H1 (cell line): ENCODE data around the gene SLC6A6. TPM values are rescaled to one million over a fixed set of nuclear protein-coding genes. Genes with fewer than 3 reads are reported as not detected.

Experiments used
- BRCA1 ChIP-seq: IDR thresholded peaks from 2 replicates; pipeline ENCODE4 v1.6.1; 2012; ENCODE audit warnings: low read depth, low read length, improper control_type of control experiment
- CHD2 ChIP-seq: IDR thresholded peaks from 2 replicates; pipeline ENCODE4 v1.6.1; 2012; ENCODE audit warnings: low read length, improper control_type of control experiment
- RBBP5 ChIP-seq: IDR thresholded peaks from 2 replicates; pipeline ENCODE4 v1.7.1; 2012; ENCODE audit warnings: low read depth, mild to moderate bottlenecking, inconsistent platforms, low read length, moderate library complexity, borderline replicate concordance
- SIN3A ChIP-seq, 2 experiments: IDR thresholded peaks in 1 of 2; conservative IDR thresholded peaks in 1 of 2; 2 replicates each; pipeline ENCODE4 v1.6.1; 2011 to 2012; ENCODE audit warnings: low read length in 2 of 2, improper control_type of control experiment in 1 of 2, low read depth in 1 of 2, mild to moderate bottlenecking in 1 of 2
- SIX5 ChIP-seq: IDR thresholded peaks from 2 replicates; pipeline ENCODE4 v1.6.1; 2011; ENCODE audit warnings: mild to moderate bottlenecking, low read depth, low read length
- SP4 ChIP-seq: IDR thresholded peaks from 2 replicates; pipeline ENCODE4 v1.6.1; 2012; ENCODE audit warnings: low read length, inconsistent platforms
- TCF12 ChIP-seq: IDR thresholded peaks from 2 replicates; pipeline ENCODE4 v1.6.1; 2011; ENCODE audit warnings: low read depth, mild to moderate bottlenecking, low read length
- polyA plus RNA-seq, 7 experiments: library from polyadenylated mRNA; depleted of rRNA in 3 of 7; stranded (reverse) in 5 of 7; unstranded in 2 of 7; fragments of >200 nt in 5 of 7; fragments of 200-250 nt in 2 of 7; gene quantifications; 1 replicate in 5 of 7; 2 replicates in 1 of 7; 4 replicates in 1 of 7; pipeline versions ENCODE4 v1.2.1 to v1.2.3, GENCODE V29; 2011 to 2013; ENCODE audit warnings: missing spikeins in 2 of 7, mixed read lengths in 2 of 7
- total RNA-seq: library from RNA; stranded (reverse); fragmentation: NEBNext Ultra II Directional; extraction: Animal tissue kit (Norgen Biotek cat#: 25700); gene quantifications from 2 replicates; pipeline ENCODE4 v1.2.1, GENCODE V29; 2021
- TF ChIP-seq, protein P1 (sequence below): fragments of 300-600 bp; sonication (generic); IDR thresholded peaks from 2 replicates; pipeline ENCODE4 v1.7.1; 2012; ENCODE audit warnings: low read length, moderate library complexity, mild to moderate bottlenecking, inconsistent platforms; ENCODE audit not compliant: insufficient replicate concordance

SLC6A6 gene
- total and polyA plus RNA-seq, 2 of the 8 experiments (the other 6 are each of a cell fraction or from before 2014, with no cell fraction given): 66.2 to 144 TPM

DNA sequence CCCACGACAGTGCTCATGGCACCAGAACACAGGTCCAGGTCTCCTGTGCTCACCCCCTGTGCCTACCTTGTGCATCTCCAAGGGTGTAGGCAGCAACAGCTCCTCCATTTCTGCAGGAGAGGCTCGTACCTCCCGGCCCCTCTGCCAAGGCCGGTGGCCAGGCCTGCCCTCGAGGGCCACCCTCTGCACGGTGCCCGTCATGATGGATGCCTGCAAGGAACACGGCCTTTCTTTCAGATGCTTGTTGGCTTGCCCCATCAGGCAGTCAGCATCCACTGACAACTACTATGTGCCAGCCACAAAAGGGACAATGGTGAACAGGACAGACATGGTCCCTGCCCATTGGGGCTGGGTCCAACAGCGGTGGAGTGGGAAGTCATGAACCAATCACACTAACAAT, 93.9 kb downstream of the SLC6A6 start (continued):
- no peak for TF ChIP-seq TCF12
- no peak for TF ChIP-seq CHD2
- no peak for TF ChIP-seq RBBP5
- TF ChIP-seq BRCA1: no peak
- TF ChIP-seq, protein P1, sequence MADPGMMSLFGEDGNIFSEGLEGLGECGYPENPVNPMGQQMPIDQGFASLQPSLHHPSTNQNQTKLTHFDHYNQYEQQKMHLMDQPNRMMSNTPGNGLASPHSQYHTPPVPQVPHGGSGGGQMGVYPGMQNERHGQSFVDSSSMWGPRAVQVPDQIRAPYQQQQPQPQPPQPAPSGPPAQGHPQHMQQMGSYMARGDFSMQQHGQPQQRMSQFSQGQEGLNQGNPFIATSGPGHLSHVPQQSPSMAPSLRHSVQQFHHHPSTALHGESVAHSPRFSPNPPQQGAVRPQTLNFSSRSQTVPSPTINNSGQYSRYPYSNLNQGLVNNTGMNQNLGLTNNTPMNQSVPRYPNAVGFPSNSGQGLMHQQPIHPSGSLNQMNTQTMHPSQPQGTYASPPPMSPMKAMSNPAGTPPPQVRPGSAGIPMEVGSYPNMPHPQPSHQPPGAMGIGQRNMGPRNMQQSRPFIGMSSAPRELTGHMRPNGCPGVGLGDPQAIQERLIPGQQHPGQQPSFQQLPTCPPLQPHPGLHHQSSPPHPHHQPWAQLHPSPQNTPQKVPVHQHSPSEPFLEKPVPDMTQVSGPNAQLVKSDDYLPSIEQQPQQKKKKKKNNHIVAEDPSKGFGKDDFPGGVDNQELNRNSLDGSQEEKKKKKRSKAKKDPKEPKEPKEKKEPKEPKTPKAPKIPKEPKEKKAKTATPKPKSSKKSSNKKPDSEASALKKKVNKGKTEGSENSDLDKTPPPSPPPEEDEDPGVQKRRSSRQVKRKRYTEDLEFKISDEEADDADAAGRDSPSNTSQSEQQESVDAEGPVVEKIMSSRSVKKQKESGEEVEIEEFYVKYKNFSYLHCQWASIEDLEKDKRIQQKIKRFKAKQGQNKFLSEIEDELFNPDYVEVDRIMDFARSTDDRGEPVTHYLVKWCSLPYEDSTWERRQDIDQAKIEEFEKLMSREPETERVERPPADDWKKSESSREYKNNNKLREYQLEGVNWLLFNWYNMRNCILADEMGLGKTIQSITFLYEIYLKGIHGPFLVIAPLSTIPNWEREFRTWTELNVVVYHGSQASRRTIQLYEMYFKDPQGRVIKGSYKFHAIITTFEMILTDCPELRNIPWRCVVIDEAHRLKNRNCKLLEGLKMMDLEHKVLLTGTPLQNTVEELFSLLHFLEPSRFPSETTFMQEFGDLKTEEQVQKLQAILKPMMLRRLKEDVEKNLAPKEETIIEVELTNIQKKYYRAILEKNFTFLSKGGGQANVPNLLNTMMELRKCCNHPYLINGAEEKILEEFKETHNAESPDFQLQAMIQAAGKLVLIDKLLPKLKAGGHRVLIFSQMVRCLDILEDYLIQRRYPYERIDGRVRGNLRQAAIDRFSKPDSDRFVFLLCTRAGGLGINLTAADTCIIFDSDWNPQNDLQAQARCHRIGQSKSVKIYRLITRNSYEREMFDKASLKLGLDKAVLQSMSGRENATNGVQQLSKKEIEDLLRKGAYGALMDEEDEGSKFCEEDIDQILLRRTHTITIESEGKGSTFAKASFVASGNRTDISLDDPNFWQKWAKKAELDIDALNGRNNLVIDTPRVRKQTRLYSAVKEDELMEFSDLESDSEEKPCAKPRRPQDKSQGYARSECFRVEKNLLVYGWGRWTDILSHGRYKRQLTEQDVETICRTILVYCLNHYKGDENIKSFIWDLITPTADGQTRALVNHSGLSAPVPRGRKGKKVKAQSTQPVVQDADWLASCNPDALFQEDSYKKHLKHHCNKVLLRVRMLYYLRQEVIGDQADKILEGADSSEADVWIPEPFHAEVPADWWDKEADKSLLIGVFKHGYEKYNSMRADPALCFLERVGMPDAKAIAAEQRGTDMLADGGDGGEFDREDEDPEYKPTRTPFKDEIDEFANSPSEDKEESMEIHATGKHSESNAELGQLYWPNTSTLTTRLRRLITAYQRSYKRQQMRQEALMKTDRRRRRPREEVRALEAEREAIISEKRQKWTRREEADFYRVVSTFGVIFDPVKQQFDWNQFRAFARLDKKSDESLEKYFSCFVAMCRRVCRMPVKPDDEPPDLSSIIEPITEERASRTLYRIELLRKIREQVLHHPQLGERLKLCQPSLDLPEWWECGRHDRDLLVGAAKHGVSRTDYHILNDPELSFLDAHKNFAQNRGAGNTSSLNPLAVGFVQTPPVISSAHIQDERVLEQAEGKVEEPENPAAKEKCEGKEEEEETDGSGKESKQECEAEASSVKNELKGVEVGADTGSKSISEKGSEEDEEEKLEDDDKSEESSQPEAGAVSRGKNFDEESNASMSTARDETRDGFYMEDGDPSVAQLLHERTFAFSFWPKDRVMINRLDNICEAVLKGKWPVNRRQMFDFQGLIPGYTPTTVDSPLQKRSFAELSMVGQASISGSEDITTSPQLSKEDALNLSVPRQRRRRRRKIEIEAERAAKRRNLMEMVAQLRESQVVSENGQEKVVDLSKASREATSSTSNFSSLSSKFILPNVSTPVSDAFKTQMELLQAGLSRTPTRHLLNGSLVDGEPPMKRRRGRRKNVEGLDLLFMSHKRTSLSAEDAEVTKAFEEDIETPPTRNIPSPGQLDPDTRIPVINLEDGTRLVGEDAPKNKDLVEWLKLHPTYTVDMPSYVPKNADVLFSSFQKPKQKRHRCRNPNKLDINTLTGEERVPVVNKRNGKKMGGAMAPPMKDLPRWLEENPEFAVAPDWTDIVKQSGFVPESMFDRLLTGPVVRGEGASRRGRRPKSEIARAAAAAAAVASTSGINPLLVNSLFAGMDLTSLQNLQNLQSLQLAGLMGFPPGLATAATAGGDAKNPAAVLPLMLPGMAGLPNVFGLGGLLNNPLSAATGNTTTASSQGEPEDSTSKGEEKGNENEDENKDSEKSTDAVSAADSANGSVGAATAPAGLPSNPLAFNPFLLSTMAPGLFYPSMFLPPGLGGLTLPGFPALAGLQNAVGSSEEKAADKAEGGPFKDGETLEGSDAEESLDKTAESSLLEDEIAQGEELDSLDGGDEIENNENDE: no peak
- no peak for TF ChIP-seq SP4
- TF ChIP-seq SIX5: no peak
- no peak for TF ChIP-seq SIN3A (conservative IDR thresholded peaks at IDR 0.05 in 1 of 2, IDR thresholded peaks at IDR 0.05 in 1 of 2; ENCODE audit: low read depth in 1 of 2, low read length in 2 of 2)
